ENCODE measurements around the gene SLC16A8. TPM values are rescaled to one million over a fixed set of nuclear protein-coding genes. Genes with fewer than 3 reads are reported as not detected.

Gene SLC16A8
- total and polyA plus RNA-seq, 9 of the 15 experiments (the other 6 are each of a cell fraction or from before 2014, with no cell fraction given) = not detected

- CTCF ChIA-PET (ENCODE audit: low intra/inter-chr PET ratio) = no interaction called here
- H3K27me3 ChIP-seq (ENCODE audit: control insufficient read depth in 2 of 2, insufficient read depth in 2 of 2, low read length in 2 of 2) = no peaks in the 10 kb centered on the region
- no peaks in the 10 kb centered on the region for H3K9me3 ChIP-seq (replicated peaks; ENCODE audit: control insufficient read depth, insufficient read depth, low read depth, low read length)
- TF ChIP-seq, protein P1, sequence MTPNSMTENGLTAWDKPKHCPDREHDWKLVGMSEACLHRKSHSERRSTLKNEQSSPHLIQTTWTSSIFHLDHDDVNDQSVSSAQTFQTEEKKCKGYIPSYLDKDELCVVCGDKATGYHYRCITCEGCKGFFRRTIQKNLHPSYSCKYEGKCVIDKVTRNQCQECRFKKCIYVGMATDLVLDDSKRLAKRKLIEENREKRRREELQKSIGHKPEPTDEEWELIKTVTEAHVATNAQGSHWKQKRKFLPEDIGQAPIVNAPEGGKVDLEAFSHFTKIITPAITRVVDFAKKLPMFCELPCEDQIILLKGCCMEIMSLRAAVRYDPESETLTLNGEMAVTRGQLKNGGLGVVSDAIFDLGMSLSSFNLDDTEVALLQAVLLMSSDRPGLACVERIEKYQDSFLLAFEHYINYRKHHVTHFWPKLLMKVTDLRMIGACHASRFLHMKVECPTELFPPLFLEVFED (CRISPR knock-in tag; conservative IDR thresholded peaks at IDR 0.05) = no peak
- TF ChIP-seq NEUROD1 (IDR thresholded peaks at IDR 0.05; ENCODE audit: borderline replicate concordance, low read depth, low read length, partially characterized antibody) = no peak
- TF ChIP-seq CEBPG (CRISPR knock-in tag; IDR thresholded peaks at IDR 0.05) = no peak
- TF ChIP-seq CEBPG (tag; conservative IDR thresholded peaks at IDR 0.05 in 1 of 2, IDR thresholded peaks at IDR 0.05 in 1 of 2) = no peak
- TF ChIP-seq ZKSCAN3 (CRISPR knock-in tag; IDR thresholded peaks at IDR 0.05) = no peak
- no peak for TF ChIP-seq ZZZ3 (IDR thresholded peaks at IDR 0.05)
- TF ChIP-seq ZNF707 (CRISPR knock-in tag; conservative IDR thresholded peaks at IDR 0.05) = no peak
- TF ChIP-seq, protein P2, sequence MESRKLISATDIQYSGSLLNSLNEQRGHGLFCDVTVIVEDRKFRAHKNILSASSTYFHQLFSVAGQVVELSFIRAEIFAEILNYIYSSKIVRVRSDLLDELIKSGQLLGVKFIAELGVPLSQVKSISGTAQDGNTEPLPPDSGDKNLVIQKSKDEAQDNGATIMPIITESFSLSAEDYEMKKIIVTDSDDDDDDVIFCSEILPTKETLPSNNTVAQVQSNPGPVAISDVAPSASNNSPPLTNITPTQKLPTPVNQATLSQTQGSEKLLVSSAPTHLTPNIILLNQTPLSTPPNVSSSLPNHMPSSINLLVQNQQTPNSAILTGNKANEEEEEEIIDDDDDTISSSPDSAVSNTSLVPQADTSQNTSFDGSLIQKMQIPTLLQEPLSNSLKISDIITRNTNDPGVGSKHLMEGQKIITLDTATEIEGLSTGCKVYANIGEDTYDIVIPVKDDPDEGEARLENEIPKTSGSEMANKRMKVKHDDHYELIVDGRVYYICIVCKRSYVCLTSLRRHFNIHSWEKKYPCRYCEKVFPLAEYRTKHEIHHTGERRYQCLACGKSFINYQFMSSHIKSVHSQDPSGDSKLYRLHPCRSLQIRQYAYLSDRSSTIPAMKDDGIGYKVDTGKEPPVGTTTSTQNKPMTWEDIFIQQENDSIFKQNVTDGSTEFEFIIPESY (CRISPR knock-in tag; IDR thresholded peaks at IDR 0.05) = no peak
- H3K4me3 ChIP-seq = no peak overlapping the region
- ATAC-seq = no peak
- no peak for FAIRE-seq
- H3K9me1 ChIP-seq (ENCODE audit: control insufficient read depth, insufficient read depth, low read length) = no peaks in the 10 kb centered on the region
- intact Hi-C loops (cut with micrococcal nuclease) (no loop called here), in situ Hi-C loops (cut with MboI) (no loop called here)
- H3K4me2 ChIP-seq (ENCODE audit: insufficient read depth, low read length) = no peak overlapping the region
- H3K27ac ChIP-seq (ENCODE audit: extremely low read depth, low read depth, low read length) = no peak overlapping the region
- no peak overlapping the region for H2AFZ ChIP-seq (ENCODE audit: low read depth, low read length)
- BruUV-seq (replicated peaks) = no TSS peak
- peaks cover 15 to 34% of the 10 kb centered on the region in 2 experiments for H3K4me1 ChIP-seq (replicated peaks in 1 of 2; ENCODE audit: control insufficient read depth in 2 of 2, insufficient read depth in 2 of 2, low read length in 2 of 2)
- H3K36me3 ChIP-seq (ENCODE audit: control insufficient read depth, insufficient read depth, low read length) = no peaks in the 10 kb centered on the region
- DNase-seq (ENCODE audit: extremely low read depth in 1 of 4, low spot score in 3 of 4) = no peak
- WGBS (ENCODE audit: insufficient coverage, low coverage, missing lambda C conversion rate) = 35% methylated on average over 4 of the region's 6 CpGs
- no peaks in the 10 kb centered on the region for H3K79me2 ChIP-seq (ENCODE audit: control insufficient read depth, insufficient read depth, low read length)
- POLR2A ChIA-PET = interaction anchor here (0.6 kb wide), 1 partner anchor 302 kb away, joined by 3 read pairs; no protein-coding TSS in a partner anchor
- H4K20me1 ChIP-seq (replicated peaks; ENCODE audit: control insufficient read depth, insufficient read depth, low read length) = no peaks in the 10 kb centered on the region
- H3K9ac ChIP-seq (ENCODE audit: insufficient read depth in 1 of 2, low read depth in 2 of 2, low read length in 2 of 2) = no peak overlapping the region
Observed at GRCh38 chr22:38122616-38123015, 38.6 kb upstream of the SLC16A8 start.
